ENCODE measurements around the gene SRPK2.

The SRPK2 gene

GRCh38 chr7:105389088-105389650 is 448 bp upstream of the SRPK2 start:
- peak overlapping the region; percentile 65 for H3K23ac ChIP-seq (ENCODE audit: low read depth, low read length, poor library complexity)
- H3K9ac ChIP-seq (ENCODE audit: low read depth, low read length, poor library complexity): peak overlapping the region; percentile 15
- H3K14ac ChIP-seq (ENCODE audit: low read length): no peak overlapping the region
- no peak overlapping the region for H2BK15ac ChIP-seq (ENCODE audit: low read length)
- H3K18ac ChIP-seq (ENCODE audit: low read length): peak overlapping the region; percentile 84
- H3K4me2 ChIP-seq (ENCODE audit: insufficient read depth, low read length, poor library complexity, severe bottlenecking): peak overlapping the region; percentile 56
- H4K8ac ChIP-seq (ENCODE audit: low read depth, low read length): no peak overlapping the region
- peaks cover 0 to 4% of the 10 kb centered on the region in 2 donors for H3K4me1 ChIP-seq (ENCODE audit: control insufficient read depth in 2 of 2, insufficient read depth in 1 of 2, low read depth in 1 of 2, low read length in 2 of 2)
- H2AK5ac ChIP-seq (ENCODE audit: low read depth, low read length): no peak overlapping the region
- peaks cover 3% of the 10 kb centered on the region for H3K79me1 ChIP-seq (ENCODE audit: low read depth, low read length)
- peak overlapping the region; percentile 81 to 90 for H3K4me3 ChIP-seq (ENCODE audit: low read length in 2 of 2)
- no peak overlapping the region for H2BK120ac ChIP-seq (ENCODE audit: low read depth, low read length)
- peaks cover 0 to 2% of the 10 kb centered on the region in 2 donors for H3K9me3 ChIP-seq (replicated peaks in 1 of 2; ENCODE audit: control insufficient read depth in 2 of 2, insufficient read depth in 1 of 2, low read depth in 1 of 2, low read length in 2 of 2)
- WGBS, 2 donors (ENCODE audit: extremely low coverage in 2 of 2, insufficient read length in 2 of 2, insufficient replicate concordance in 1 of 2): no CpG with 5 or more reads among the region's 45 CpGs
- H2BK12ac ChIP-seq (ENCODE audit: low read length): no peak overlapping the region
- peaks cover 3 to 6% of the 10 kb centered on the region in 2 donors for H3K36me3 ChIP-seq (replicated peaks in 1 of 2; ENCODE audit: control insufficient read depth in 2 of 2, insufficient read depth in 2 of 2, low read length in 2 of 2)
- H3K27ac ChIP-seq (replicated peaks; ENCODE audit: low read length): no peak overlapping the region
- H3K4ac ChIP-seq (ENCODE audit: low read length): no peak overlapping the region
- H3K27me3 ChIP-seq (ENCODE audit: control insufficient read depth in 3 of 3, insufficient read depth in 3 of 3, low read depth in 1 of 3, low read length in 3 of 3): peaks cover 0 to 6% (median 0%) of the 10 kb centered on the region in 3 experiments
- H2BK5ac ChIP-seq (ENCODE audit: low read length): peak overlapping the region; percentile 82
- H2AFZ ChIP-seq (ENCODE audit: low read length): peak overlapping the region; percentile 96
- H4K91ac ChIP-seq (ENCODE audit: low read depth, low read length, poor library complexity): no peak overlapping the region
- DNase-seq (ENCODE audit: low spot score): peak; percentile 33

GRCh38 chr7:105387508-105388355 is 989 bp downstream of the SRPK2 start:
- Histone ChIP-seq H3K27me3 (ENCODE audit: control insufficient read depth in 3 of 3, insufficient read depth in 3 of 3, low read depth in 1 of 3, low read length in 3 of 3) (peaks cover 0 to 6% (median 0%) of the 10 kb centered on the region in 3 experiments), H3K23ac (ENCODE audit: low read depth, low read length, poor library complexity) (peak overlapping the region; percentile 89), H2BK120ac (ENCODE audit: low read depth, low read length) (no peak overlapping the region), H2BK15ac (ENCODE audit: low read length) (no peak overlapping the region), H3K36me3 (replicated peaks in 1 of 2; ENCODE audit: control insufficient read depth in 2 of 2, insufficient read depth in 2 of 2, low read length in 2 of 2) (peaks cover 3 to 6% of the 10 kb centered on the region in 2 donors), H3K9me3 (replicated peaks in 1 of 2; ENCODE audit: control insufficient read depth in 2 of 2, insufficient read depth in 1 of 2, low read depth in 1 of 2, low read length in 2 of 2) (peaks cover 0 to 2% of the 10 kb centered on the region in 2 donors), H4K8ac (ENCODE audit: low read depth, low read length) (no peak overlapping the region), H3K4ac (ENCODE audit: low read length) (no peak overlapping the region), H2BK5ac (ENCODE audit: low read length) (no peak overlapping the region), H3K4me2 (ENCODE audit: insufficient read depth, low read length, poor library complexity, severe bottlenecking) (peak overlapping the region; percentile 64), H2AFZ (ENCODE audit: low read length) (peak overlapping the region; percentile 84), H4K91ac (ENCODE audit: low read depth, low read length, poor library complexity) (no peak overlapping the region), H3K14ac (ENCODE audit: low read length) (peak overlapping the region; percentile 47), H2AK5ac (ENCODE audit: low read depth, low read length) (peak overlapping the region; percentile 56), H2BK12ac (ENCODE audit: low read length) (no peak overlapping the region), H3K4me3 (ENCODE audit: low read length in 2 of 2) (peak overlapping the region; percentile 90 to 95), H3K4me1 (ENCODE audit: control insufficient read depth in 2 of 2, insufficient read depth in 1 of 2, low read depth in 1 of 2, low read length in 2 of 2) (peaks cover 0 to 4% of the 10 kb centered on the region in 2 donors), H3K18ac (ENCODE audit: low read length) (peak overlapping the region; percentile 91), H3K27ac (replicated peaks; ENCODE audit: low read length) (peak overlapping the region; percentile 75), H3K79me1 (ENCODE audit: low read depth, low read length) (peaks cover 3% of the 10 kb centered on the region), H3K9ac (ENCODE audit: low read depth, low read length, poor library complexity) (peak overlapping the region; percentile 92)
- DNase-seq (ENCODE audit: low spot score): peak; percentile 61
- WGBS, 2 donors (ENCODE audit: extremely low coverage in 2 of 2, insufficient read length in 2 of 2, insufficient replicate concordance in 1 of 2): no CpG with 5 or more reads among the region's 76 CpGs

- no peak overlapping the region for H2BK15ac ChIP-seq (ENCODE audit: low read length)
- H2AK5ac ChIP-seq (ENCODE audit: low read depth, low read length): no peak overlapping the region
- H3K18ac ChIP-seq (ENCODE audit: low read length): no peak overlapping the region
- peaks cover 2% of the 10 kb centered on the region for H3K79me1 ChIP-seq (ENCODE audit: low read depth, low read length)
- H3K4me3 ChIP-seq (ENCODE audit: low read length in 2 of 2): no peak overlapping the region
- no peak overlapping the region for H3K4me2 ChIP-seq (ENCODE audit: insufficient read depth, low read length, poor library complexity, severe bottlenecking)
- WGBS, 2 donors (ENCODE audit: extremely low coverage in 2 of 2, insufficient read length in 2 of 2, insufficient replicate concordance in 1 of 2): no CpG with 5 or more reads among the region's 3 CpGs
- H3K4ac ChIP-seq (ENCODE audit: low read length): no peak overlapping the region
- H3K27ac ChIP-seq (replicated peaks; ENCODE audit: low read length): no peak overlapping the region
- H3K27me3 ChIP-seq (ENCODE audit: control insufficient read depth in 3 of 3, insufficient read depth in 3 of 3, low read depth in 1 of 3, low read length in 3 of 3): no peaks in the 10 kb centered on the region
- no peak overlapping the region for H4K8ac ChIP-seq (ENCODE audit: low read depth, low read length)
- no peak overlapping the region for H3K14ac ChIP-seq (ENCODE audit: low read length)
- H3K4me1 ChIP-seq (ENCODE audit: control insufficient read depth in 2 of 2, insufficient read depth in 1 of 2, low read depth in 1 of 2, low read length in 2 of 2): no peaks in the 10 kb centered on the region
- no peak overlapping the region for H2BK12ac ChIP-seq (ENCODE audit: low read length)
- no peak overlapping the region for H2BK120ac ChIP-seq (ENCODE audit: low read depth, low read length)
- no peak for DNase-seq (ENCODE audit: low spot score)
- H3K23ac ChIP-seq (ENCODE audit: low read depth, low read length, poor library complexity): no peak overlapping the region
- H3K9me3 ChIP-seq (replicated peaks in 1 of 2; ENCODE audit: control insufficient read depth in 2 of 2, insufficient read depth in 1 of 2, low read depth in 1 of 2, low read length in 2 of 2): no peaks in the 10 kb centered on the region
- no peaks in the 10 kb centered on the region for H3K36me3 ChIP-seq (replicated peaks in 1 of 2; ENCODE audit: control insufficient read depth in 2 of 2, insufficient read depth in 2 of 2, low read length in 2 of 2)
- no peak overlapping the region for H2BK5ac ChIP-seq (ENCODE audit: low read length)
- H3K9ac ChIP-seq (ENCODE audit: low read depth, low read length, poor library complexity): no peak overlapping the region
- H4K91ac ChIP-seq (ENCODE audit: low read depth, low read length, poor library complexity): no peak overlapping the region
- H2AFZ ChIP-seq (ENCODE audit: low read length): no peak overlapping the region
These were observed 10.8 kb downstream of the SRPK2 start for GRCh38 chr7:105377903-105378302.

GRCh38 chr7:105376908-105377533 is 11.7 kb downstream of the SRPK2 start:
- Histone ChIP-seq H3K18ac (ENCODE audit: low read length) (no peak overlapping the region), H2AK5ac (ENCODE audit: low read depth, low read length) (no peak overlapping the region), H3K14ac (ENCODE audit: low read length) (no peak overlapping the region), H3K27ac (replicated peaks; ENCODE audit: low read length) (no peak overlapping the region), H3K23ac (ENCODE audit: low read depth, low read length, poor library complexity) (no peak overlapping the region), H3K27me3 (ENCODE audit: control insufficient read depth in 3 of 3, insufficient read depth in 3 of 3, low read depth in 1 of 3, low read length in 3 of 3) (no peaks in the 10 kb centered on the region), H3K36me3 (replicated peaks in 1 of 2; ENCODE audit: control insufficient read depth in 2 of 2, insufficient read depth in 2 of 2, low read length in 2 of 2) (no peaks in the 10 kb centered on the region), H2BK12ac (ENCODE audit: low read length) (no peak overlapping the region), H3K4me2 (ENCODE audit: insufficient read depth, low read length, poor library complexity, severe bottlenecking) (no peak overlapping the region), H2AFZ (ENCODE audit: low read length) (no peak overlapping the region), H3K4ac (ENCODE audit: low read length) (no peak overlapping the region), H2BK120ac (ENCODE audit: low read depth, low read length) (no peak overlapping the region), H4K91ac (ENCODE audit: low read depth, low read length, poor library complexity) (no peak overlapping the region), H3K9me3 (replicated peaks in 1 of 2; ENCODE audit: control insufficient read depth in 2 of 2, insufficient read depth in 1 of 2, low read depth in 1 of 2, low read length in 2 of 2) (no peaks in the 10 kb centered on the region), H3K79me1 (ENCODE audit: low read depth, low read length) (peaks cover 2% of the 10 kb centered on the region), H2BK15ac (ENCODE audit: low read length) (no peak overlapping the region), H3K9ac (ENCODE audit: low read depth, low read length, poor library complexity) (no peak overlapping the region), H4K8ac (ENCODE audit: low read depth, low read length) (no peak overlapping the region), H3K4me3 (ENCODE audit: low read length in 2 of 2) (no peak overlapping the region), H2BK5ac (ENCODE audit: low read length) (no peak overlapping the region), H3K4me1 (ENCODE audit: control insufficient read depth in 2 of 2, insufficient read depth in 1 of 2, low read depth in 1 of 2, low read length in 2 of 2) (no peaks in the 10 kb centered on the region)
- no CpG with 5 or more reads among the region's 4 CpGs for WGBS, 2 donors (ENCODE audit: extremely low coverage in 2 of 2, insufficient read length in 2 of 2, insufficient replicate concordance in 1 of 2)
- DNase-seq (ENCODE audit: low spot score): no peak

Measured in neuronal stem cell (in vitro differentiated cells).